ENCODE data around the gene NOL11. TPM values are rescaled to one million over a fixed set of nuclear protein-coding genes. Genes with fewer than 3 reads are reported as not detected.

NOL11 gene
- total RNA-seq, 1 donor from 2014 or later: 35.4 TPM

DNA sequence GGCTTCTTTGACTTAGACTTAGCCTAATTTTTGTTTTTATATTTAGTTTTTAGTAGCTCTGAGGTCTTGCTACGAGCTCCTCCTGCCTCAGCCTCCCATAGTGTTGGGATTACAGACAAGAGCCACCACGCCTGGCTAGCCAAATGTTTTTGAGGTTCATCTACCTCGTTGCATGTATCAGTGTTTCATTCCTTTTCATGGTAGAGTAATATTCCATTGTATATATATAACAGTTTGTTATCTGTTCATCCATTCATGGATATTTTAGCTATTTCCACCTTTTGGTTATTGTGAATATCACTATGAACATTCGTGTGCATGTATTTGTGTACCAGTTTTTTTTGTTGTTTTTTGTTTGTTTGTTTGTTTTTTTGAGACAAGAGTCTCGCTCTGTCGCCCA lies 12.2 kb downstream of the NOL11 start:
- no peaks in the 10 kb centered on the region for H3K9me3 ChIP-seq
- TF ChIP-seq POLR2AphosphoS5 (IDR thresholded peaks at IDR 0.05; ENCODE audit: insufficient read depth in 1 of 2, low read depth in 1 of 2): no peak
- TF ChIP-seq POLR2A (IDR thresholded peaks at IDR 0.05): no peak
- TF ChIP-seq, protein P1, sequence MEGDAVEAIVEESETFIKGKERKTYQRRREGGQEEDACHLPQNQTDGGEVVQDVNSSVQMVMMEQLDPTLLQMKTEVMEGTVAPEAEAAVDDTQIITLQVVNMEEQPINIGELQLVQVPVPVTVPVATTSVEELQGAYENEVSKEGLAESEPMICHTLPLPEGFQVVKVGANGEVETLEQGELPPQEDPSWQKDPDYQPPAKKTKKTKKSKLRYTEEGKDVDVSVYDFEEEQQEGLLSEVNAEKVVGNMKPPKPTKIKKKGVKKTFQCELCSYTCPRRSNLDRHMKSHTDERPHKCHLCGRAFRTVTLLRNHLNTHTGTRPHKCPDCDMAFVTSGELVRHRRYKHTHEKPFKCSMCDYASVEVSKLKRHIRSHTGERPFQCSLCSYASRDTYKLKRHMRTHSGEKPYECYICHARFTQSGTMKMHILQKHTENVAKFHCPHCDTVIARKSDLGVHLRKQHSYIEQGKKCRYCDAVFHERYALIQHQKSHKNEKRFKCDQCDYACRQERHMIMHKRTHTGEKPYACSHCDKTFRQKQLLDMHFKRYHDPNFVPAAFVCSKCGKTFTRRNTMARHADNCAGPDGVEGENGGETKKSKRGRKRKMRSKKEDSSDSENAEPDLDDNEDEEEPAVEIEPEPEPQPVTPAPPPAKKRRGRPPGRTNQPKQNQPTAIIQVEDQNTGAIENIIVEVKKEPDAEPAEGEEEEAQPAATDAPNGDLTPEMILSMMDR (IDR thresholded peaks at IDR 0.05): no peak
- intact Hi-C loops (cut with DNase I): no loop called here
- H3K4me1 ChIP-seq: no peaks in the 10 kb centered on the region
- H3K36me3 ChIP-seq: peaks cover 0 to 69% of the 10 kb centered on the region in 2 donors
- no peak overlapping the region for H3K4me3 ChIP-seq
- no peak overlapping the region for H3K27ac ChIP-seq
- DNase-seq (ENCODE audit: extremely low spot score in 2 of 2): no peak
- H3K27me3 ChIP-seq: no peaks in the 10 kb centered on the region

DNA sequence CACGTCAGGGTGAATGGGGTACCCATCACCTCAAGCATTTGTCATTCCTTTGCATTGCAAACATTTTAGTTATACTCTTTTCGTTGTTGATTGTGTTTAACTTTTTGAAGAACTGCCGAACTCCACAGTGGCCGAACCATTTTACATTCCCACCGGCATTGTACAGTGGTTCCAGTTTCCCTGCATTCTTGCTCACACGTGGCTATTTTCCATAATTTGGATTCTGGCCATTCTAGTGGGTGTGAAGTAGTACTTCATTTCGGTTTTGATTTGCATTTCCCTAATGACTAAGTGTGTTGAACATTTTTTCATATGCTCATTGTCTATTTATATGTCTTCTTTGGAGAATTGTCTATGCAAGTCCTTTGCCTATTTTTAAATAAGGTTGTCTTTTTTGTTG lies 13.0 kb downstream of the NOL11 start:
- TF ChIP-seq, protein P1 (IDR thresholded peaks at IDR 0.05): no peak
- TF ChIP-seq POLR2A (IDR thresholded peaks at IDR 0.05) (no peak), POLR2AphosphoS5 (IDR thresholded peaks at IDR 0.05; ENCODE audit: insufficient read depth in 1 of 2, low read depth in 1 of 2) (no peak)

DNA sequence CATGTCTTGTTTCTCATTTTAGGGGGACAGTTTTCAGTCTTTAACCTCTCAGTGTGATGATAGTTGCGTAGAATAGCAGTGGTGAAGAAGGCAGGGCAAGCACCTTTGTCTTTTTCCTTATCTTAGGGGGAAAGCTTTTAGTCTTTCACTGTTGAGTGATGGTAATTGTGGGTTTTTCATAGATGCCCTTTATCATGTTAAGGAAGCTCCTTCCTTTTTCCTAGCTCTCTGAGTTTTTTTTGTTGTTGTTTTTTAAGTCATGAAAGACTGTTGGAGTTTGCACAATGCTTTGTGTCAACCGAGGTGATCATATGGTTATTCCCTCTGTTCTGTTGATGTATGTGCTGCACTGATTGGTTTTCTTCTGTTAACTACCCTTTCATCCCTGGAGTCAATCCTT lies 15.7 kb downstream of the NOL11 start:
- intact Hi-C loops (cut with DNase I): no loop called here
- Histone ChIP-seq H3K4me3 (no peak overlapping the region), H3K9me3 (no peaks in the 10 kb centered on the region), H3K27ac (no peak overlapping the region), H3K4me1 (no peaks in the 10 kb centered on the region), H3K36me3 (peaks cover 7 to 70% of the 10 kb centered on the region in 2 donors), H3K27me3 (no peaks in the 10 kb centered on the region)
- DNase-seq (ENCODE audit: extremely low spot score in 2 of 2): no peak
- TF ChIP-seq POLR2A (IDR thresholded peaks at IDR 0.05) (no peak), POLR2AphosphoS5 (IDR thresholded peaks at IDR 0.05; ENCODE audit: insufficient read depth in 1 of 2, low read depth in 1 of 2) (no peak)
- TF ChIP-seq, protein P1 (IDR thresholded peaks at IDR 0.05): no peak

More for the DNA sequence above, 13.0 kb downstream of the NOL11 start:
- DNase-seq (ENCODE audit: extremely low spot score in 2 of 2): no peak
- Histone ChIP-seq H3K9me3 (no peaks in the 10 kb centered on the region), H3K4me3 (no peak overlapping the region), H3K4me1 (no peaks in the 10 kb centered on the region), H3K36me3 (peaks cover 0 to 69% of the 10 kb centered on the region in 2 donors), H3K27ac (no peak overlapping the region), H3K27me3 (no peaks in the 10 kb centered on the region)
- intact Hi-C loops (cut with DNase I): no loop called here

DNA sequence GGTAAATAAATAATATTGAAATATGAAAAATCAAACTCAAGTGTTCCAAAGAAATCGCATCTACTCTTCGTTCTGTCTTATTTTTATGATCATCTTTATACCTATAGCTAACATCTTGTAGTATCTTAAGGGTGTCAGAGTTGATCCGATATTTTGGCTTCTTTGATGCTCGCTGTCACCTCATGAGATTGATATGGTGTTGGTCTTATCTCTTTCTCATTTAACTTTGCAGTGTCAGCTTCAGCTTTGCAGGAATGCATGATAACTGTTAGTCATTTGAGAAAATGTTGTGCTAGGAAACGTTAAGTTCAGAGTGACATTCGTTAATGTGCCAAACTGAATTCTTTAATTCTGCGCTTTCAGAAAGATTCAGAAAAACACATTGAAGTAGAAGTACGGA lies 19.4 kb downstream of the NOL11 start:
- peaks cover 7 to 87% of the 10 kb centered on the region in 2 donors for H3K36me3 ChIP-seq
- intact Hi-C loops (cut with DNase I): no loop called here

DNA sequence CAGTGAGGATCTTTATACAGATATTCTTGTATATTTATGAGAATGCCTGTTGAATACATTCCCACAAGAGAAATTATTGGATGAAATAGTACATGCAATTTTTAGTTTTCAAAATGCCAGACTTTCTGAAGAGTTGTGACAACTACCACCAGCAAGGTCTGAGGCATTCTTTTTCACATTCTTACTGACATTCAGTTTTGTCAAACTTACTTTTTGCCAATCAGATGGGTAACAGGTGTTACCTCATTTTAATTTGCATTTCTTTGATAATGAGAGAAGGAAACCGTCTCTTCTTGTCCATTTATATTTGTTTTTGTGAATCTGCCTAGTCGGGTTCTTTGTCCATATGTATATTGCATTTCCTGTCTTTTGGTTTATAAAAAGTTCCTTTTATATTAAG lies 24.3 kb downstream of the NOL11 start:
- no peaks in the 10 kb centered on the region for H3K27me3 ChIP-seq
- intact Hi-C loops (cut with DNase I): no loop called here
- peaks cover 7 to 92% of the 10 kb centered on the region in 2 donors for H3K36me3 ChIP-seq

More for the DNA sequence above, 19.4 kb downstream of the NOL11 start:
- Histone ChIP-seq H3K9me3 (no peaks in the 10 kb centered on the region), H3K4me1 (no peaks in the 10 kb centered on the region), H3K27me3 (no peaks in the 10 kb centered on the region), H3K4me3 (no peak overlapping the region), H3K27ac (no peak overlapping the region)
- DNase-seq (ENCODE audit: extremely low spot score in 2 of 2): no peak
- TF ChIP-seq POLR2AphosphoS5 (IDR thresholded peaks at IDR 0.05; ENCODE audit: insufficient read depth in 1 of 2, low read depth in 1 of 2): no peak
- TF ChIP-seq, protein P1 (IDR thresholded peaks at IDR 0.05): no peak
- no peak for TF ChIP-seq POLR2A (IDR thresholded peaks at IDR 0.05)

More for the DNA sequence above, 24.3 kb downstream of the NOL11 start:
- H3K4me1 ChIP-seq: no peaks in the 10 kb centered on the region
- DNase-seq (ENCODE audit: extremely low spot score in 2 of 2): no peak
- no peak overlapping the region for H3K27ac ChIP-seq
- no peak for TF ChIP-seq POLR2AphosphoS5 (IDR thresholded peaks at IDR 0.05; ENCODE audit: insufficient read depth in 1 of 2, low read depth in 1 of 2)
- TF ChIP-seq, protein P1 (IDR thresholded peaks at IDR 0.05): no peak
- no peak for TF ChIP-seq POLR2A (IDR thresholded peaks at IDR 0.05)
- no peaks in the 10 kb centered on the region for H3K9me3 ChIP-seq
- H3K4me3 ChIP-seq: no peak overlapping the region

Measured in vagina (tissue), 2 donors.